Measurements from ENCODE around the gene AIPL1.
"Not testable (repeated sequence)": the region's sequence is repeated elsewhere in the genome, so short reads cannot be mapped to it uniquely, and the experiment has no call there.

AIPL1 gene, protein sequence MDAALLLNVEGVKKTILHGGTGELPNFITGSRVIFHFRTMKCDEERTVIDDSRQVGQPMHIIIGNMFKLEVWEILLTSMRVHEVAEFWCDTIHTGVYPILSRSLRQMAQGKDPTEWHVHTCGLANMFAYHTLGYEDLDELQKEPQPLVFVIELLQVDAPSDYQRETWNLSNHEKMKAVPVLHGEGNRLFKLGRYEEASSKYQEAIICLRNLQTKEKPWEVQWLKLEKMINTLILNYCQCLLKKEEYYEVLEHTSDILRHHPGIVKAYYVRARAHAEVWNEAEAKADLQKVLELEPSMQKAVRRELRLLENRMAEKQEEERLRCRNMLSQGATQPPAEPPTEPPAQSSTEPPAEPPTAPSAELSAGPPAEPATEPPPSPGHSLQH

DNA sequence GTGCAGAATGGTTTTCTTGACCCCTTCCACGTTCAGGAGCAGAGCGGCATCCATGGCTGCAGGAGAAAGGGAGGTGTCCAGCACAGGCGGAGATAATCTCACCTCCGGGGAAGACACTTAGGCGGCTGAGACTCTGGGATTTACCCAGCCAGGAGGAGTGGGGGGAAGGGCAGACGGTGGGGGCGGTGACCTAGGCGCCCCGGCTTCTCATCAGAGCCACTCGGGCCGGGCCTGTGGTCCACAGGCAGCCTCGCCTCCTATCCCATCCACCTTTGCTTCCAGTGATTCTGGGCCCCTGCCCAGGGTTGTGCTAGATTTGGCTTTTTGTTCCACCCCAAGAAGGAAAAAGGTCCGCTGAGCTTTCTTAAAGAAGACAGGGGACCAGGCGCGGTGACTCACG is at the start of gene AIPL1:
TSS of gene AIPL1 (minus strand) at position 71 of the 400 bp plus-strand sequence. CDS start at position 54, 17 bp downstream.
- FAIRE-seq (no peak), DNase-seq (ENCODE audit: insufficient read length, low spot score) (no peak)

DNA sequence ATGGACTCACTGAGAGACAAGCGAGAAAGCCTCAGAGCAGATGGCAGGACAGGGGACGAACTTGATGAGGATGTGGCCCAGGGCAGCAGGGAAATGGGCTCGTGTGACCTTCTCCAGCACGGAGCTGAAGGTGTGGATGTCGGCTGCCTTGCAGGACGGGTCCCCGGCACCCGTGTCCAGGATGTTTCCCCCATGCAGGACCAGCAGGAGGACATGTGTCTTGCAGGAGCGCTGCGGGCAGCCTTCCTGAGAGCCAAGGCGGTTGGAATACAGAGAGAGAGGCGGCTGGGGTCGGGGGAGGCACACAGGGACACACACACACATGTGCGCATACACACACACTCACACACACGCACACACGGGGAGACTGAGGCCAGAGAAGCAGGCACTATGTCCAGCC is 48.6 kb upstream of the AIPL1 start:
- FAIRE-seq, result no peak
- no peak for DNase-seq (ENCODE audit: insufficient read length, low spot score)

DNA sequence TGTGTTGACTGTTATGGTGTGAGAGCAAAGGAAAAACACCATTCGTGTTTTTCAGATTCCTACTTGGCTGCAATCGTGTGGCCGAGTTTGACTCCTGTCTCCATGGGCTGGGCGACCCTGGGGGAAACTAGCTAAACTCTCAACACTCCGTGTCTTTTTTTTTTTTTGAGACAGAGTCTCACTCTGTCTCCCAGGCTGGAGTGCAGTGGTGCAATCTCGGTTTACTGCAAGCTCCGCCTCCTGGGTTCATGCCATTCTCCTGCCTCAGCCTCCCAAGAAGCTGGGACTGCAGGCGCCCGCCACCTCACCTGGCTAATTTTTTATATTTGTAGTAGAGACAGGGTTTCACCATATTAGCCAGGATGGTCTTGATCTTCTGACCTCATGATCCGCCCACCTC is 47.9 kb upstream of the AIPL1 start:
- not testable (repeated sequence) for FAIRE-seq; DNase-seq (ENCODE audit: insufficient read length, low spot score)

DNA sequence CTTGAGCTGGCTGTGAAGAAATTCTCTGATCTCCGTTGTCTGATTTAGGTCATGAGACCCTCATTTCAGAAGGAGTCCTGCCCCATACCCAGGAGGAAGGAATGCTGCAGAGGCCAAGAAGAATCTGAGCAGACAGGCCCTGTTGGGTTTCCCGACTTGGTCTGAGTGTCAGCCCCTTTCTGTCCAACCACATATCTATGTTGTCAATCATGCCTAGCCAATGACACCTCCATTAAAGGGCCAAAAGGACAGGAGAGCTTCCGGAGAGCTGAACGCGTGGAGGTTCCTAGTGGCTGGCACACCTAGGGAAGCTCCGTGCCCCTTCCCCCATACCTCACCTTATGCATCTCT is 47.2 kb upstream of the AIPL1 start:
- FAIRE-seq (no peak), DNase-seq (ENCODE audit: insufficient read length, low spot score) (no peak)

DNA sequence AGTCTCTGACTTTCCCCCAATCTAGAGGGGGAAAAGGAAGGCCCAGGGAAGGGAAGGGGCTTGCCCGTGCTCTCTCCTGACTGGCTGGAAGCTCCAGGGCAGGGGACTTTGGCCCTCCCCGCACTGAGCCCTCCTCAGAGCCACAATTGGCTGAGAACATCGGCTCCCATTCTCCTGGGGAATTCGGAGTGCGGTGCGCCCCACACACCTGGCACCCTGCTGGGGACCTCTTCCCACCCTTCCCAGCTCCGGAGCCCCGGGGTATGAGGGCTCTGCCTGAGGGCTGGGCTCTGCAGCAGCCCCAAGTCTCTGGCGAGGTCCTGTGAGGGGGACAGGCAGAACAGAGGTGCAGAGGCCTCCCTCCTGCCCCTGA is 45.4 kb upstream of the AIPL1 start:
- DNase-seq (ENCODE audit: insufficient read length, low spot score) (no peak), FAIRE-seq (no peak)

DNA sequence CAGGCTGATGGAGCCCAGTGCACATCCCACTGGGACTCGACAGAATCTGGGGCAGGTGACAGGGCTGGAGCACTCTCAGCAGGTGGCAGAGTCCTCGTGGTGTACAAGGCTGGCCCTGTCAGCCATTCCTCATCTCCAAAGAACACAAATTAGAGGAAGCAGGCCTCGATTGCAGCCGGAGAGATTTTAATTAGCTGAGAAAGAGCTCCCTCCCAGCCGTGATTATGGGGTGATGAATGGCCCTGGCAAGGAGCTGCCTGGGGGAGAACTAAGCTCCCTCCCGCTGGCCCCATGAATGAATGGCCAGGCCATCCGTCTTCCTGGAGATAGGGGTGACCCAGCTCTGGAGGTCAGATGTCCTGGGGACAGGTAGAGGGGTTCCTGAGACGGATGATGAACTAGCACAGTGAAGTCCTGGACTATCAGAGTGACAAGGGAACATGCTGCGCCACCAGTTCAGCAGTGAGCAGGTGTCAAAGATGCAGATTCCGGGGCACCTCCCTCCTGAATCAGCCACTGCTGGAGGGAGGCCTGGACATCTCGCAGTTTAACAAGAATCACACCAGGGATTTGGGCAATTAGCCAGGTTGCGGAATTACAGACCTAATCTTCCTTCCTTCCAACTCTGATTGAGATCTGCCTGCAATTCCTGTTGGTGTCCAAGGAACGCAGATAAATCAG is 44.8 kb upstream of the AIPL1 start:
- no peak for DNase-seq (ENCODE audit: insufficient read length, low spot score)
- FAIRE-seq, result no peak

DNA sequence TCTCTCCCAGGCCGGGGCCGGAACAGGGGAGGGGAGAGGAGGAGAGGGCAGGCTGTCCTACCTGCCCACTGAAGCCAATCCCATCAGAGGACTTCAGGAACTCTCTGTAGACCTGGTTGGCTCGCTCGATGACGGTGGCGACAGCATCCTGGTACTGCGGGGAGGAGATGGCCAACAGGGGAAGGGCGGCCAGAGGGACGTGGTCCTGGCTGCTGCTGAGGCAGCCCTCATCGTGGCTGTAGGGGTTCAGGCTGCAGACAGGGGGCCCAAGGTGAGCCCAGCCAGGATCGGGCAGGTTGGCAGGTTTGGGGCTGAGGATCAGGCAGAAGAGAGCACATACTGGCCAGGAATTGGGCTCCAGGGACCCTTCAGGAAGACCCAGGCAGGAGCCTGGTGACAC is 43.6 kb upstream of the AIPL1 start:
- FAIRE-seq (no peak), DNase-seq (ENCODE audit: insufficient read length, low spot score) (no peak)

DNA sequence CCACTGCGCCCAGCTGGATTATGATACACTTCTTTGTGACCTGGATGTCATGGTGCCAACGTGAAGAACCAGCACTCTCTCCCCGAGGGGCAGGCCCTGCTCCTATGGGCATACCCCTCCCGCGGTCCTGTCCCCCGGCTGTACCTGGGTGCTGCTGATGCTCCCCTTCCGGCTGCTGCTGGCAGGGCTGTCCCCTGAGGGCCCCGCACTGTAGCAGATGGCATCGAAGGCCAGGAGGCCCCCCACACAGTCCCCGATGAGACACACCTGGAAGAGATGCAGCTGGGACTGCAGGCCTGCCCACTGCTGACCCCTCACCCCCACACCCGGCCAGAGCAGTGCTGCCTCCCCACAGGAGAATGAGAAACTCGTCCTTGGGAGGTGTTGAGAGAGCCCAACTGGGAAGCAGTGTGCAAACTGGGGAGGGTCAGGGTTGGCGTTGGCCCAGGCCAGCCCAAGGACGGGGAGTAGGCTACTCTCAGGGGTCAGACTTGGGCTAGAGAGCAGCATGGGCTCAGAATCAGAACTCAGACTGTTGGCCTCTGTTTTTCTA is 43.0 kb upstream of the AIPL1 start:
- no peak for FAIRE-seq
- DNase-seq (ENCODE audit: insufficient read length, low spot score), result no peak

DNA sequence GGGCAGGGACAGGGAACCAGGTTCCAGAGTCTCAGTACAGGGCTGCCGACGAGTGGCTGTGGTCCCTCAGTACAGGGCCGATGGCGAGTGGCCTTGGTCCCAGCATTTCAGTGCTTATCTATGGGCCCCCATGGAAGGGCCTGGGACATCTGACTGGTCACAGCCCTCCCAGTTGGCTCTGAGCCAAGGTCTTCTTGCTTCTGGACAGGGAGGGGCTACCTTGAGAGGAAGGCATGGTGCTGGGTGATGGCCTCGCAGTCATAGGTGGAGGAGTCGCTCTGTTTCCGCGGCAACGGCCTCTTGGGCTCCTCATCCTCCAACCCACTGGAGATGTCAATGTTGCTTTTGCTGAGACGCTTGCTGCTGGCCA is 41.9 kb upstream of the AIPL1 start:
- FAIRE-seq, result no peak

DNA sequence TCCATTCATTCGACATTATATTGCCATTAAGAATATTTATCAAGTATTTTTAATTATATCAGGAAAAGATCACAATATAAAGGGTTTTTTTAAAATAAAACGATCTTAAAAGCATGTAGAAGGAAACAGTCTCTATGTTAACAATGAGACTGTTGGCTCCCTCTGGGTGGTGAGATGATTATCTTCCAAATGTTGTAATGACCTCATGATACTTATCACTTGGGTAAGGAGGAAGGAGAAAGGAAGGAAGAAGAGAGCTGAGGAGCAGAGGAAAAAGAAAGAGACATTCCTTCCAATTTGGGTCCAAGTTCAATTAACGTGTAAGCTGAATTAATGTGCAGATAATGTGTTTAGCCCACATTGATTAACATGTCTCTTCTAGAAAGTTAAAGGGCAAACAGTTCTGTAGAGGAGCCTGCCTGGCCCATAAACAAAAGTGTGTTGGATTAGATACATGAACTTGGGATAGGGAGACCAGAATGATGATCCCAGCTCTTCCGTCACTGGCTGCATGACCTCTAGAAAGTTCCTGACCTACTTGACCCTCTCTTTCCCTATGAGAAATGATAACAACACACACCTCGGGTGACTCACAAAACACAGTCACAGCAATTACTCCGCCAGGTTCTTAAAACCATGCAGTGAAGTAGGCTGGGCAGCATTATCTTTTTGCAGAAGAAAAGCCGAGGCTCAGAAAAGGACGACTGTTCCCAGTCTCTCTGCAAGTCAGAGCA is 41.3 kb upstream of the AIPL1 start:
- FAIRE-seq (no peak), DNase-seq (ENCODE audit: insufficient read length, low spot score) (no peak)

More for the DNA sequence above, 41.9 kb upstream of the AIPL1 start:
- DNase-seq (ENCODE audit: insufficient read length, low spot score), result no peak

DNA sequence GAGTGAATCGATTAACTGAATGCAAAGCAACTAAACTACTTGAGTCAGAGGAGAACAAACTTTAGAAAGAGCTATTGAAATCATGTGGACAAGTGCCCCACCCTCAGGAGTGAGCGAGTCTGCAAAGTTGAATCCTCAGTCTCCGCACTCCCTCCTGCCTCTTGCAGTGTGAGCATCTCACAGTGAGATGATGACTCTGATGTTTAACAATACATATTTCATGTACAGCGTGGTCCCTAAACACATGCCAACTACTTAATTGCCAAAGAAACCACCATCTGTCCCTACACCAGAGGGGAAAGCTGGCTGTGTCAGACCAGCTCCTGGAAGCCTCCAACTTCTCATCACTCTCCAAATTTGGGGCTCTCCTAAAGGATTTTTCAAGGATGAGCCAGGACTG is 40.5 kb upstream of the AIPL1 start:
- no peak for FAIRE-seq

DNA sequence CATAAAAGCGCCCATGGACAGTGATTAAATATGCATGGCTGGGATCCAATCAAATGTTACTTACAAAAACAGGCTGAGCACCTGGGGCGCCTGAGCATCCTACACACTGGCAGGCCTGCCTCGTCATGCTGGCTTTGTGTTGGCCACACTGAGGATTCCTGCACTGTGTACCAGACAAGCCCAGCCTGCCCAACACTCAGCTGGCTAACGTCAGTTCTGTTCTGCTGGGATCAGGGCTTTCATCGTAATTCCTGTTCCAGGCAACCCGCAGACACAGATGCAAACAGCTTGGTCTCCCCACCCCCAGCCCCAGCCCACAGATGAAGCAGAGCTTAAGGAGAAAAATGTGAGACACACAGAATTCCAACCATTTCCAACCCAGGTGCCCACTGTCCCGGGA is 40.0 kb upstream of the AIPL1 start:
- no peak for FAIRE-seq
- DNase-seq (ENCODE audit: insufficient read length, low spot score), result no peak

More for the DNA sequence above, 40.5 kb upstream of the AIPL1 start:
- DNase-seq (ENCODE audit: insufficient read length, low spot score), result no peak

DNA sequence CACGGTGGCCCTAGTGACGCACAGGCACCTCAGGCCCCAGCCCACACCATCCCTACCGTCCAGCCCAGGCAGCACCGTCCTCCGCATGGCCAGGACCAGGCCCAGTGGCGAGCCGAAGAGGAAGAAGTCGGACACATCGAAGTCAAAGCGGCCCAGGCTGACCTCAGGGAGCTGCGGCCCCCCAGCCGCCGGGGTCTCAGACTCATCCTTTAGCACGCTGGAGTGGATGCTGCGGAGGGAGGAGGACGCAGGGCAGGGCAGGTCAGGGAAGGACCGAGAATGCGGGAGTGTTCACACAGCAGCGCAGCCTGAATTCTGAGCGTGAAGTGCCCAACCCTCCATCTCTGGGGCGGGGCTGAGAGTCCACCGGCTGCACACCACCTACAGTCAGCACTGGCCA is 39.5 kb upstream of the AIPL1 start:
- FAIRE-seq (no peak), DNase-seq (ENCODE audit: insufficient read length, low spot score) (no peak)

DNA sequence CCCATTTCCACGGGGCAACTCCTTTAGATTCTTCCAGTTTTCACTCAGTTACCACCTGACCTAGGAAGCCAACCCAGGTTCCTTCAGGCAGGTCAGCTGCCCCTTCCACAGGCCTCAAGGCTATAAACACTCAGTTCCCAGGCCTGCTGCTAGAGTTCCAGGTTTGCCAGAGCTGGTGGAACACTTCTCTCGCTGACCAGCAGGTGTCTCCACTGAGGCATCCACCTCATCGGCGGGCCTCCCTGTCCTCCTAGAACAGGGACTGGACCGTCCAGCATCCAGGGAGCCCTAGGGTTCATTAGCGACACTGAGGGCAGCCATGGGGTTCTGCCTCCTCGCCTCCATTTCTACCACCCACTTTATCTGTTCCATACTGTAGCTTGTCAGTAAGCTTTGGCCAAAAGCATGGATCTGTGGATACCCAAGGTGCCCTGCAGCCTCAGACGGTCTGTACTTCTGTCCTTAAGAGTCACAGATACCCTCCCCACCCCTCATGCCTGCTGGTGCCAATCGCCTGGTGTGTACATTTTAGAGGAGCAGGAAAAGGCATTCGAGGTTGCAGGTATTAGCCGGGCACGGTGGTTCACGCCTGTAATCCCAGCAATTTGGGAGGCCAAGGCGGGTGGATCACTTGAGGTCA is 38.3 kb upstream of the AIPL1 start:
- peak; percentile 81 for FAIRE-seq
- peak; percentile 95 for DNase-seq (ENCODE audit: insufficient read length, low spot score)

DNA sequence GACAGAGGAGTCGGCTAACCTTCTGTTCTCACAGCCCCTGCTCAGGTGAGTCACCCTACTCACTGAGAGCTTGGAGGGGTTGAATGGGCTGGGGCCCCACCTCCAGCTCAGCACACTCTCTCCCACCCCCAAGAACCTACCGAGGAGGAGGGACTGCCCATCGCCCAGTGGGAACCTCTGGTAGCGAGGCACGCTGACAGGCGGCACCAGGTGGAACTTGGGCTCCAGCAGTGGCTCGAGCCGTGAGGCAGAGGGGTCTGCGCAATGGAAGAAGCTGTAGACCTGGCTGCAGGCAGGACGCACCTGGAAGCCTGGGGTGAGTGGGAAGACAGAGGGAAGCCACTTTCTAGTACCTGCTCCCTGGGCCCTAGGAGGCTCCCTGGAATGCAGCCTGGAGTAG is 37.6 kb upstream of the AIPL1 start:
- DNase-seq (ENCODE audit: insufficient read length, low spot score) (no peak), FAIRE-seq (no peak)

DNA sequence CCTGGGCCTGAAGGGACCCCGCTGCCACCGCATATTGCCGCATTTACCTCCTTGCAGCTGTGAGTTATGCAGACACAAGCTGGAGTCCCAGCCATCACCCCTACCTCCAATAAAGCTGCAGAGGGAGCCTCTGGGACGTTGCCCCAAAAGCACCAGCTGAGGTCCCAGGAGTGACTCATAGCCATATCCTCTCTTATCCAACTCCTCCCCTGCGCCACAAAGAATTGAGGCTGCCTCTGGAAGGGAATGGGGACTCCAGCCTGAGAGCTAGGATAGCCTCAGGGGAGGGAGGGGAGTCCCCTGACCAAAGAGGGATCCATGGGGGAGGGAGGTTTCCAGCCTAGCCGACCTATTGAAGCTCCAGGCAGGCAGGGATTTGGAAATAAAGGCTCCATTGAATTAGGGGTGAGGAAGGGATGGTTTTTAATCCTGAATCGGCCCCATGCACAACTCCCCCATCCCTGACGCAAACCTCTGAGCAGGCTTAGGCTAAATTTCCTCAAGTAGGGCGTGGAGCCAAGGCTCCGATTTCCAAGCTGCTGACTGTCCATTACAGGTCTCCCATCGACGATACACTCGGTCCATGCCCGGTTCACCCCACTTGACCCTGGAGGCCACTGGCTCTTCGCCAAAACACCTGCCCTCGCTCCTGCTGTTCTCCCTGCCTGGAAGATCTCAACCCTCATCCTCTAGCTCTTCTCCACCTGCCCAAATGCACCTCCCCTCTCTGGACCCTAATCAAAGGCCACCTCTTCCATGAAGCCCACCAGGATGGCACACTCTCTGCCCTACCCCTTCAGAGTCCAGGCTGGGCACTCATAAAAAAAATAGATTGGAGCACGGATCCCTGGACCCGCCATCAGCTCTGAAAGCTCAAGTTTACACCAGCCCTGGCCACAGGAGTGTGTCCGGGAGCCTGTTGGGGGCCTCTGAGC is 36.9 kb upstream of the AIPL1 start:
- DNase-seq (ENCODE audit: insufficient read length, low spot score), result peak; percentile 81
- FAIRE-seq, result peak; percentile 72

DNA sequence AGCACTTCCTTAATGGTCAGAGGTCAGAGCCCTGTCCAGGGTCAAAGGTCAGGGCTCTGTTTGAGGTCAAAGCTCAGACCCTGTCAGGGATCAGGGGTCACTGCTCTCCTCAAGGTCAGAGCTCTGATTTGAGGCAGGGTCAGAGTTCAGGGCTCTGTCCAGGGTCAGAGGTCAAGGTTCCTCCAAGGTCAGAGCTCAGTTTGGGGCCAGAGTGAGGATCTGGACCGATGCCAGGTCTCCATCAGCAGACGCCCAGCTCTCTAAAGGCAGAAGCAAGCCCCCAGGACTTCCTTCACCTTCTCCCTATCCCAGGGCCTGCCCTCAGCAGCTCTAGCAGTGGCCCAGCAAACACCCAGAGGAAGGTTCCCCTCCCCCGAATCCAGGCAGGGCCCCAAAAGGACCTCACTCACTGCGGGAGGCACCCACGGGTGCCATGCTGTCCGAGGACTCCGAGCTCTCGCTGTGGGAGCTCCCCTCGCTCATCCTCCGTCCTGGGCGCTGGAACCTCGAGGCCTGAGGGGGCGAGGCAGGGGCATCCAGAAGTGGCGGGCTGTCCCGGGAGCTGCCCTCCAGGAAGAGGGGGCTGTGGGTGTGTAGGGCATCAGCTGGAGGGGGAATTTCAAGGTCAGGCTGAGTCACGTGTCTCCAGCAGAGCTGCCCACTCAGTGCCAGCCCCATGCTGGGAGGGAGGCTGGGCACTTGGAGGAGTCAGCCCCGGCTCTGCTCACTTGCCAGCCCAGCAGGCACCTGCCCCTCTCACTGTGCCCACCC is 36.0 kb upstream of the AIPL1 start:
- no peak for FAIRE-seq
- DNase-seq (ENCODE audit: insufficient read length, low spot score), result peak; percentile 25

DNA sequence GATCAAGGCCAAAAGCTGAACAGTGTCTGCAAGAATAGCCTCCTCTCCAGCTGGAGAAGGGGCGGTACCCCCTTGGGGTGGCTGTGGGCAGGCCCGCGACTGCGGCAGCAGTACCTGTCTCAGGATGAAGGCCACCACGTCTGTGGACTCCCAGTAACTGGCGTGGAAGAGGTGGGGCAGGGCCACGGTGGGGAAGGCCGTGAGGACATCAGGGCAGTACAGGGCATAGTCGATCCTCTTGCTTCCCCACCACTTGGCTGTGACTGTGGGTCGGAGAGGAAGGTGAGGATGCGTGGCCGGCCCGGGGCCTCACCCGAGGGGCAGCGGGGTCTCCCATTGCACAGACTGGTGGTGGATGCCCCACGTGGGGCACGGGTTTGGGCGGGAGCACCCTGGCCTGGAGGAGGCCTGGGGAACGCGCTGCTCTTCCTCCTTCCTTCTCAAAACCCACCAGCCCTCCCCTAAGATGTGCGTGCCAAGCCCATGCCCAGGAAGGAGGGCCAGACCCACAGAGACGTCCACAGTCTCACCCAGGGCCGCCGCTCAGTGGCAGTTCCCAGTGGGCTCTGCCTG is 35.3 kb upstream of the AIPL1 start:
- DNase-seq (ENCODE audit: insufficient read length, low spot score) (no peak), FAIRE-seq (no peak)
